CD8-positive, alpha-beta memory T cell (primary cell): ENCODE results near the gene RNASEH2C. TPM values are rescaled to one million over a fixed set of nuclear protein-coding genes. Genes with fewer than 3 reads are reported as not detected.

Source experiments
- CTCF ChIA-PET: fragments of 350-600 bp; sonication (Branson Sonifier 250); formaldehyde crosslinking; loops from one replicate; lab custom pipeline; 2021; ENCODE audit warnings: antibody characterized with exemption; lab: Charles Lee
- POLR2A ChIA-PET: fragments of 350-600 bp; sonication (Branson Sonifier 250); formaldehyde crosslinking; loops from one replicate; lab custom pipeline; 2021; ENCODE audit warnings: antibody characterized with exemption; lab: Charles Lee
- DNase-seq, 5 donors: peaks; one replicate each; pipeline versions ENCODE4 v3.0.0 to v3.0.0-alpha.2; 2020 to 2022; ENCODE audit warnings: mixed read lengths in 1 of 5
- H3K27ac ChIP-seq: one replicate; pipeline ENCODE4 v1.7.0; 2013; ENCODE audit warnings: low read depth, mild to moderate bottlenecking, low read length, moderate library complexity
- H3K27me3 ChIP-seq: 2 replicates; pipeline ENCODE4 v1.7.0; 2013; ENCODE audit warnings: low read length, mild to moderate bottlenecking; ENCODE audit not compliant: insufficient read depth, poor library complexity, severe bottlenecking
- H3K36me3 ChIP-seq: 2 replicates; pipeline ENCODE4 v1.7.0; 2013; ENCODE audit warnings: mild to moderate bottlenecking, low read length, moderate library complexity; ENCODE audit not compliant: insufficient read depth
- H3K4me1 ChIP-seq: 2 replicates; pipeline ENCODE4 v1.7.0; 2013; ENCODE audit warnings: mild to moderate bottlenecking, low read length, moderate library complexity; ENCODE audit not compliant: insufficient read depth
- H3K4me3 ChIP-seq: 2 replicates; pipeline ENCODE4 v1.7.0; 2013; ENCODE audit warnings: mild to moderate bottlenecking, low read length
- H3K9me3 ChIP-seq: 2 replicates; pipeline ENCODE4 v1.7.0; 2013; ENCODE audit warnings: mild to moderate bottlenecking, low read length
- H3K27ac Mint-ChIP-seq, 8 donors: one replicate each; pipeline ENCODE4 v1.8.0; 2020 to 2021; ENCODE audit warnings: mixed read lengths in 8 of 8, mild to moderate bottlenecking in 6 of 8, inconsistent platforms in 3 of 8, moderate library complexity in 3 of 8
- H3K27me3 Mint-ChIP-seq, 2 donors: one replicate each; pipeline ENCODE4 v1.8.0; 2020 to 2021; ENCODE audit warnings: mixed read lengths in 2 of 2, mild to moderate bottlenecking in 1 of 2, moderate library complexity in 1 of 2
- H3K36me3 Mint-ChIP-seq, 3 donors: one replicate each; pipeline ENCODE4 v1.8.0; 2020 to 2021; ENCODE audit warnings: mixed read lengths in 3 of 3, inconsistent platforms in 1 of 3, mild to moderate bottlenecking in 1 of 3
- H3K4me1 Mint-ChIP-seq, 3 donors: one replicate each; pipeline ENCODE4 v1.8.0; 2020 to 2021; ENCODE audit warnings: mixed read lengths in 3 of 3, inconsistent platforms in 1 of 3, mild to moderate bottlenecking in 1 of 3
- H3K4me3 Mint-ChIP-seq, 7 donors: one replicate each; pipeline ENCODE4 v1.8.0; 2020 to 2021; ENCODE audit warnings: mixed read lengths in 7 of 7, mild to moderate bottlenecking in 6 of 7, moderate library complexity in 4 of 7, inconsistent platforms in 2 of 7
- H3K9me3 Mint-ChIP-seq, 5 donors: one replicate each; pipeline ENCODE4 v1.8.0; 2020 to 2022; ENCODE audit warnings: mixed read lengths in 5 of 5, mild to moderate bottlenecking in 3 of 5, moderate library complexity in 2 of 5, inconsistent platforms in 1 of 5
- polyA plus RNA-seq: library from polyadenylated mRNA; unstranded; fragments of 300-500 nt; fragmentation: Illumina TruSeq; gene quantifications from one replicate; pipeline ENCODE4 v1.2.3, GENCODE V29; 2021
- total RNA-seq, 2 experiments: library from RNA; stranded (reverse); gene quantifications; one replicate each; pipeline ENCODE4 v1.2.3, GENCODE V29; 2021

Gene RNASEH2C
- total and polyA plus RNA-seq, 3 experiments from 2014 or later: 87.7 to 114 (median 106) TPM

GRCh38 chr11:65730461-65730860 lies 9.9 kb upstream of the RNASEH2C start:
- POLR2A ChIA-PET: no interaction called here
- H3K36me3 Mint-ChIP-seq: no peaks in the 10 kb centered on the region
- CTCF ChIA-PET: no interaction called here

GRCh38 chr11:65727865-65728264 lies 7.3 kb upstream of the RNASEH2C start:
- Histone ChIP-seq H3K9me3 (no peaks in the 10 kb centered on the region), H3K4me1 (no peaks in the 10 kb centered on the region), H3K27me3 (peaks cover 4% of the 10 kb centered on the region), H3K4me3 (no peak overlapping the region), H3K27ac (no peak overlapping the region), H3K36me3 (no peaks in the 10 kb centered on the region)
- Mint-ChIP-seq H3K4me3 (no peak overlapping the region), H3K9me3 (no peaks in the 10 kb centered on the region), H3K4me1 (no peaks in the 10 kb centered on the region), H3K36me3 (no peaks in the 10 kb centered on the region), H3K27ac (no peak overlapping the region), H3K27me3 (peaks cover 14 to 22% of the 10 kb centered on the region in 2 donors)
- ChIA-PET POLR2A (interaction anchor here (0.6 kb wide), 1 partner anchor 160 kb away, joined by 6 read pairs; the partner anchor contains the start of gene FIBP), CTCF (interaction anchor here (0.6 to 2.8 kb wide), 3 partner anchors 10 to 90 kb away, joined by 3 to 8 read pairs (median 3); no protein-coding TSS in a partner anchor)
- no peak for DNase-seq

More at GRCh38 chr11:65730461-65730860, 9.9 kb upstream of the RNASEH2C start:
- DNase-seq: no peak
- Histone ChIP-seq H3K27me3 (peaks cover 4% of the 10 kb centered on the region), H3K4me3 (no peak overlapping the region), H3K4me1 (no peaks in the 10 kb centered on the region), H3K9me3 (no peaks in the 10 kb centered on the region), H3K36me3 (no peaks in the 10 kb centered on the region), H3K27ac (no peak overlapping the region)
- Mint-ChIP-seq H3K27ac (no peak overlapping the region), H3K9me3 (no peaks in the 10 kb centered on the region), H3K4me3 (no peak overlapping the region), H3K4me1 (no peaks in the 10 kb centered on the region), H3K27me3 (peaks cover 22 to 34% of the 10 kb centered on the region in 2 donors)

- Histone ChIP-seq H3K9me3 (no peaks in the 10 kb centered on the region), H3K27me3 (peaks cover 2% of the 10 kb centered on the region), H3K36me3 (no peaks in the 10 kb centered on the region), H3K27ac (no peak overlapping the region), H3K4me3 (no peak overlapping the region), H3K4me1 (no peaks in the 10 kb centered on the region)
- DNase-seq: no peak
- Mint-ChIP-seq H3K27me3 (peaks cover 10 to 16% of the 10 kb centered on the region in 2 donors), H3K36me3 (no peaks in the 10 kb centered on the region), H3K9me3 (no peaks in the 10 kb centered on the region), H3K4me3 (no peak overlapping the region), H3K4me1 (no peaks in the 10 kb centered on the region), H3K27ac (no peak overlapping the region)
- CTCF ChIA-PET: interaction anchor here (1.4 to 2.8 kb wide), 2 partner anchors 12 to 91 kb away, joined by 3 to 8 read pairs; no protein-coding TSS in a partner anchor
- POLR2A ChIA-PET: no interaction called here
Observed at GRCh38 chr11:65726660-65727059, 6.1 kb upstream of the RNASEH2C start.

- Histone ChIP-seq H3K27me3 (no peaks in the 10 kb centered on the region), H3K36me3 (peaks cover 19% of the 10 kb centered on the region), H3K4me3 (no peak overlapping the region), H3K27ac (no peak overlapping the region), H3K4me1 (peaks cover 18% of the 10 kb centered on the region), H3K9me3 (no peaks in the 10 kb centered on the region)
- DNase-seq: no peak
- ChIA-PET POLR2A (interaction anchor here (0.8 kb wide), 1 partner anchor 605 kb away, joined by 3 read pairs; the partner anchor contains the start of gene ZNHIT2), CTCF (no interaction called here)
- H3K4me3 Mint-ChIP-seq: peak overlapping the region in 5 of 7 donors; percentile 26 to 75 (median 29)
- peaks cover 0 to 6% of the 10 kb centered on the region in 2 donors for H3K27me3 Mint-ChIP-seq
- H3K9me3 Mint-ChIP-seq: no peaks in the 10 kb centered on the region
- peaks cover 20 to 31% (median 24%) of the 10 kb centered on the region in 3 donors for H3K4me1 Mint-ChIP-seq
- H3K36me3 Mint-ChIP-seq: peaks cover 0 to 33% (median 4%) of the 10 kb centered on the region in 3 donors
- peak overlapping the region in 2 of 8 donors; percentile 44 to 51 for H3K27ac Mint-ChIP-seq
Observed at GRCh38 chr11:65722261-65722660, 1.7 kb upstream of the RNASEH2C start.

- CTCF ChIA-PET: interaction anchor here (0.9 to 2.2 kb wide), 7 partner anchors 8 to 325 kb away, joined by 3 to 19 read pairs (median 3); partner anchors contain the start of genes AP5B1, FAM89B, KAT5 and MUS81
- Histone ChIP-seq H3K9me3 (no peaks in the 10 kb centered on the region), H3K4me1 (peaks cover 18% of the 10 kb centered on the region), H3K27me3 (no peaks in the 10 kb centered on the region), H3K4me3 (peak overlapping the region; percentile 84), H3K36me3 (peaks cover 38% of the 10 kb centered on the region), H3K27ac (peak overlapping the region; percentile 59)
- Mint-ChIP-seq H3K27ac (peak overlapping the region; percentile 73 to 95 (median 86)), H3K36me3 (peaks cover 4 to 54% (median 8%) of the 10 kb centered on the region in 3 donors), H3K4me3 (peak overlapping the region; percentile 87 to 99 (median 89)), H3K9me3 (no peaks in the 10 kb centered on the region), H3K27me3 (no peaks in the 10 kb centered on the region), H3K4me1 (peaks cover 24 to 42% (median 32%) of the 10 kb centered on the region in 3 donors)
- DNase-seq: peak in 1 of 5 donors; percentile 22
- POLR2A ChIA-PET: interaction anchor here (1.3 to 1.4 kb wide), 2 partner anchors 8 to 57 kb away, joined by 8 to 19 read pairs; partner anchors contain the start of genes KAT5 and RELA
Observed at GRCh38 chr11:65719871-65720210, 757 bp downstream of the RNASEH2C start.

- CTCF ChIA-PET: interaction anchor here (0.9 to 1.5 kb wide), 5 partner anchors 56 to 326 kb away, joined by 3 to 8 read pairs (median 4); partner anchors contain the start of genes AP5B1 and RELA
Observed at GRCh38 chr11:65718964-65719492, 1.6 kb downstream of the RNASEH2C start.

GRCh38 chr11:65718531-65718930 lies 2.1 kb downstream of the RNASEH2C start:
- peak overlapping the region in 5 of 8 donors; percentile 19 to 81 (median 33) for H3K27ac Mint-ChIP-seq
- no peaks in the 10 kb centered on the region for H3K27me3 ChIP-seq
- peaks cover 4 to 67% (median 12%) of the 10 kb centered on the region in 3 donors for H3K36me3 Mint-ChIP-seq
- H3K4me1 Mint-ChIP-seq: peaks cover 29 to 51% (median 32%) of the 10 kb centered on the region in 3 donors
- H3K27me3 Mint-ChIP-seq: no peaks in the 10 kb centered on the region
- peak overlapping the region; percentile 56 to 99 (median 88) for H3K4me3 Mint-ChIP-seq
- POLR2A ChIA-PET: no interaction called here
- no peak overlapping the region for H3K27ac ChIP-seq
- H3K9me3 ChIP-seq: no peaks in the 10 kb centered on the region
- H3K4me3 ChIP-seq: no peak overlapping the region
- no peak for DNase-seq
- CTCF ChIA-PET: interaction anchor here (1.0 kb wide), 1 partner anchor 55 kb away, joined by 4 read pairs; the partner anchor contains the start of gene RELA
- peaks cover 51% of the 10 kb centered on the region for H3K36me3 ChIP-seq
- H3K4me1 ChIP-seq: peaks cover 21% of the 10 kb centered on the region
- no peaks in the 10 kb centered on the region for H3K9me3 Mint-ChIP-seq

More at GRCh38 chr11:65718964-65719492, 1.6 kb downstream of the RNASEH2C start:
- Histone ChIP-seq H3K27me3 (no peaks in the 10 kb centered on the region), H3K9me3 (no peaks in the 10 kb centered on the region), H3K4me3 (no peak overlapping the region), H3K36me3 (peaks cover 46% of the 10 kb centered on the region), H3K4me1 (peaks cover 18% of the 10 kb centered on the region), H3K27ac (peak overlapping the region; percentile 59)
- Mint-ChIP-seq H3K27ac (peak overlapping the region in 6 of 8 donors; percentile 26 to 88 (median 62)), H3K9me3 (no peaks in the 10 kb centered on the region), H3K4me3 (peak overlapping the region; percentile 56 to 99 (median 89)), H3K27me3 (no peaks in the 10 kb centered on the region), H3K36me3 (peaks cover 4 to 62% (median 12%) of the 10 kb centered on the region in 3 donors), H3K4me1 (peaks cover 27 to 48% (median 32%) of the 10 kb centered on the region in 3 donors)
- no peak for DNase-seq
- POLR2A ChIA-PET: no interaction called here

GRCh38 chr11:65717906-65718305 lies 2.7 kb downstream of the RNASEH2C start:
- peaks cover 58% of the 10 kb centered on the region for H3K36me3 ChIP-seq
- POLR2A ChIA-PET: no interaction called here

More at GRCh38 chr11:65717906-65718305, 2.7 kb downstream of the RNASEH2C start:
- CTCF ChIA-PET: no interaction called here
- Mint-ChIP-seq H3K27me3 (no peaks in the 10 kb centered on the region), H3K36me3 (peaks cover 4 to 73% (median 12%) of the 10 kb centered on the region in 3 donors), H3K9me3 (no peaks in the 10 kb centered on the region), H3K4me3 (peak overlapping the region in 2 of 7 donors; percentile 3 to 99), H3K4me1 (peaks cover 31 to 52% (median 32%) of the 10 kb centered on the region in 3 donors), H3K27ac (peak overlapping the region in 2 of 8 donors; percentile 36 to 81)
- H3K9me3 ChIP-seq: no peaks in the 10 kb centered on the region
- DNase-seq: no peak
- H3K27ac ChIP-seq: no peak overlapping the region
- H3K4me3 ChIP-seq: no peak overlapping the region
- no peaks in the 10 kb centered on the region for H3K27me3 ChIP-seq
- H3K4me1 ChIP-seq: peaks cover 27% of the 10 kb centered on the region
